Right lobe of liver (tissue), 6 donors: ENCODE measurements around the gene PITX2. TPM values are rescaled to one million over a fixed set of nuclear protein-coding genes. Genes with fewer than 3 reads are reported as not detected.

Experiments
- ATAC-seq, 4 donors: fragments of 200-7000 bp; cut with Tn5 transposase; one replicate each; pipeline ENCODE4 v1.9.1; 2020; ENCODE audit warnings: mild to moderate bottlenecking in 4 of 4, moderate library complexity in 4 of 4
- DNase-seq, 3 donors: peaks; one replicate each; pipeline ENCODE4 v3.0.0-alpha.2; 2020
- H3K27ac ChIP-seq, 3 donors: fragments of 200-600 bp; one replicate each; pipeline ENCODE4 v1.8.0; 2022
- H3K27me3 ChIP-seq, 2 donors: fragments of 200-600 bp; one replicate each; pipeline ENCODE4 v1.8.0; 2022
- H3K36me3 ChIP-seq, 4 donors: fragments of 200-600 bp; sonication (generic) in 1 of 4; one replicate each; pipeline versions ENCODE4 v1.5.1 to v1.8.0; 2017 to 2022; ENCODE audit warnings: control low read depth in 1 of 4
- H3K4me1 ChIP-seq, 4 donors: fragments of 200-600 bp; sonication (generic) in 1 of 4; one replicate each; pipeline versions ENCODE4 v1.5.1 to v1.8.0; 2017 to 2022; ENCODE audit warnings: control low read depth in 1 of 4
- H3K4me3 ChIP-seq, 3 donors: fragments of 200-600 bp; one replicate each; pipeline ENCODE4 v1.8.0; 2022
- H3K9me3 ChIP-seq, 4 donors: fragments of 200-600 bp; sonication (generic) in 1 of 4; one replicate each; pipeline versions ENCODE4 v1.5.1 to v1.8.0; 2017 to 2022; ENCODE audit warnings: control low read depth in 1 of 4
- POLR2A ChIP-seq: fragments of 450-650 bp; IDR thresholded peaks from one replicate; pipeline ENCODE4 v1.6.1; 2017; ENCODE audit warnings: antibody characterized with exemption, mild to moderate bottlenecking
- WGBS: methylation state at CpG from one replicate; pipeline ENCODE4 v1.1.6; 2018; ENCODE audit warnings: low coverage, low lambda C conversion rate; ENCODE audit not compliant: insufficient coverage; ENCODE audit errors: missing lambda C conversion rate; 5-methylcytosine and 5-hydroxymethylcytosine counted together
- intact Hi-C, 2 donors: fragments of 100-400 bp; cut with DNase I; formaldehyde crosslinking; loops; one replicate each; pipeline versions ENCODE4 v1.11.2 to v1.14.1; 2022
- long read RNA-seq: library from polyadenylated mRNA; unstranded; transcript quantifications from one replicate; pipeline ENCODE4 v2.0.0, GENCODE V29; 2019
- total RNA-seq, 6 experiments: library from RNA; depleted of rRNA in 2 of 6; stranded (reverse); fragments of >200 nt in 2 of 6; fragmentation: NEBNext Ultra II Directional in 3 of 6; extraction: Animal tissue kit (Norgen Biotek cat#: 25700) in 3 of 6; gene quantifications; one replicate each; pipeline versions ENCODE4 v1.1.0 to v1.2.4, GENCODE V29; 2016 to 2023
- TF ChIP-seq, protein P1 (sequence below), 4 donors: fragments of 200-600 bp in 3 of 4; fragments of 450-650 bp in 1 of 4; IDR thresholded peaks; one replicate each; pipeline versions ENCODE4 v1.5.1 to v1.8.0; 2016 to 2022; ENCODE audit warnings: antibody characterized with exemption in 4 of 4, mild to moderate bottlenecking in 2 of 4
- donor health status: DM: no; HTN: yes; CAD: no.
- donor health status: DM: no; HTN: no; CAD: no.
- donor health status: DM: no; HTN: no; CAD: no.
- donor health status: DM: no; HTN: yes; CAD: no.
- donor health status: DM: no; HTN: yes; CAD: no.

PITX2 gene
- total RNA-seq, result not detected
- long read RNA-seq, result 0 reads

DNA sequence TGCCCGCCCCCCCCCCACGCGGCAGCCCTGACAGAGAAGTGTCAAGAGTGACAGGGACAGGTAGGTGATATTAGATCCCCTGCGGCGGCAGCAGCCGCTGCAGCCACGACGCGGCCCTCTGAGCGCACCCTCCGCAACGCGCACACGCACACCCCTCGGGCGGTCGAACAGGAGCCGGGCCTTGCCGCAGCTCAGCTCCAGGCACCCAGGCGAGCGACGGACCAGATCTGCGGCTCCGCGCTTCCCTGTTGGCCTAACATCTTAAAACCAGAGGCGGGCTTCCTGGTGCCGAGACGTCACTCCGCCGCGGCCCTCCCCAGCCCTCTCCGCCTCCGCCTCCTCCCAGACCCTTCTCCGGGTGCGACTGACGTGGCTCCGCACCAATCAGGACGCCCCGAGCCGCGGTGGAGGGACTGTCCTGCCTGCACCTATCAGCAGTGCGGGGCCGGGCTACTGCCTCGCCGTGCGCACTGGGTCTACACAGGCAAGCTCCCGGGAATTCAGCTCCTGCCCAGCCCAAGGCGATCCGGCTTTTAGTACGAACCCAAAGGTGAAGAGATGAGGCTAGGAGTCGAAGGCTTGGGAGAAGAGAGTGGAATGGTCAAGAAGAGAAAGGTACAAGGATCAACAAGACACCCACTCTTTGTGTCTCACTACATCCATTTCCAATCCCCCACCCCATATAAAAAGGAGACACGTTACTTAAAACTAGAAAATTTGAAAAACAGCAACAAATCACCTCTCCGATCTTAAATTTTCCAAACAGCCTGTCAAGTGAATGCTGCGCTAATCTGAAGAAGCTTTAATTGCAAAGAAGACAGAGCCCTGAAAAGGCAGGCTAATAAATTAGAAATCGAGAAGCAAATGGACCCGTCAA lies at the start of gene PITX2:
Gene PITX2 (minus strand): TSS at position 237 of the 877 bp plus-strand sequence. CDS start 617 bp downstream, outside the sequence.
- TF ChIP-seq, protein P1, sequence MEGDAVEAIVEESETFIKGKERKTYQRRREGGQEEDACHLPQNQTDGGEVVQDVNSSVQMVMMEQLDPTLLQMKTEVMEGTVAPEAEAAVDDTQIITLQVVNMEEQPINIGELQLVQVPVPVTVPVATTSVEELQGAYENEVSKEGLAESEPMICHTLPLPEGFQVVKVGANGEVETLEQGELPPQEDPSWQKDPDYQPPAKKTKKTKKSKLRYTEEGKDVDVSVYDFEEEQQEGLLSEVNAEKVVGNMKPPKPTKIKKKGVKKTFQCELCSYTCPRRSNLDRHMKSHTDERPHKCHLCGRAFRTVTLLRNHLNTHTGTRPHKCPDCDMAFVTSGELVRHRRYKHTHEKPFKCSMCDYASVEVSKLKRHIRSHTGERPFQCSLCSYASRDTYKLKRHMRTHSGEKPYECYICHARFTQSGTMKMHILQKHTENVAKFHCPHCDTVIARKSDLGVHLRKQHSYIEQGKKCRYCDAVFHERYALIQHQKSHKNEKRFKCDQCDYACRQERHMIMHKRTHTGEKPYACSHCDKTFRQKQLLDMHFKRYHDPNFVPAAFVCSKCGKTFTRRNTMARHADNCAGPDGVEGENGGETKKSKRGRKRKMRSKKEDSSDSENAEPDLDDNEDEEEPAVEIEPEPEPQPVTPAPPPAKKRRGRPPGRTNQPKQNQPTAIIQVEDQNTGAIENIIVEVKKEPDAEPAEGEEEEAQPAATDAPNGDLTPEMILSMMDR (IDR thresholded peaks at IDR 0.05), result no peak
- no peak for TF ChIP-seq POLR2A
- intact Hi-C loops, result no loop called here
- Histone ChIP-seq H3K4me1 (peaks cover 0 to 26% (median 0%) of the 10 kb centered on the region in 4 donors), H3K27me3 (peaks cover 14 to 72% of the 10 kb centered on the region in 2 donors), H3K36me3 (no peaks in the 10 kb centered on the region), H3K4me3 (peak within 1 kb of the TSS; percentile 16 to 21 (median 18)), H3K9me3 (no peaks in the 10 kb centered on the region), H3K27ac (no peak within 1 kb of the TSS)
- ATAC-seq (peak; percentile 66 to 85 (median 77)), DNase-seq (peak in 2 of 3 donors; percentile 56 to 69)
- 7% methylated on average over 10 of the region's 56 CpGs for WGBS

DNA sequence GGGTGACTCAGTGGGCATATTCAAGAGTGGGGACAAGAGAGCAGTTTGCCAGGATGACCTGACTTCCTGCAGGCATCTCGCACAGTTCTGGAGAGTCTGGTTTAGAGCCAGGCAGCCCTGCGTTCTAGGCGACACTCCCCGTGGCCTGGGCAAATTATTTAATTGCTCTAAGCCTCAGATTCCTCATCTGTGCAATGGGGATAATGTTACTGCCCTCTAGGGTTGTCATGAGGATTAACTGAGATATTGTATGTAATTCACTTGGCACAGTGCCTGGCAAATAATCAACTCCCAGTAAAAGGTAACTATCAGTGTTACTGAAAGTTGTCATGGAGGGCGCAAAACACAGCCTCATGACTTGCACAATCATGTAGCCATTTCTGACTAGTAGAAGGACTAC lies 48.8 kb upstream of the PITX2 start:
- 84% methylated on average over 3 of the region's 5 CpGs for WGBS
- no peaks in the 10 kb centered on the region for H3K27me3 ChIP-seq
- H3K36me3 ChIP-seq, result no peaks in the 10 kb centered on the region
- ATAC-seq (no peak), DNase-seq (no peak)
- intact Hi-C loops, result no loop called here
- H3K27ac ChIP-seq, result no peak overlapping the region
- no peaks in the 10 kb centered on the region for H3K4me1 ChIP-seq
- no peaks in the 10 kb centered on the region for H3K9me3 ChIP-seq
- TF ChIP-seq, protein P1 (IDR thresholded peaks at IDR 0.05), result no peak
- no peak for TF ChIP-seq POLR2A
- no peak overlapping the region for H3K4me3 ChIP-seq

DNA sequence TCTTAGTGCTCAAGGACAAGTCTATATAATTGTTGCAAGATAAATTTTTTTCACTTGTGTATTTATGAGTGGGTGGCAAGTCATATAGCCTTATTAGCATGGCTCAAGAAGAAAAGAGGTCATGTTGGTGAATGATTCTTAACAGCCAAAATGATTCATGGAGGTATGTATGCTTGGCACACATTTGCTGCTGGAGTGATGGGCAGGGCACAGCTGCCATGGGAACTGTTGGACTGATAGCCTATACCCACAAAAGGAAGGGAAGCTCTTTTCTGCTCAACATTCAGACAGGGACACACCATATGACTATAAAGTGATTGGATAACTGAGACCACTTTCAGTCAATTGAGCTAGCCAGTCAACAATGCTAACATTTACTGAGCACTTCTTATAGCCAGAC lies 46.8 kb upstream of the PITX2 start:
- intact Hi-C loops, result no loop called here
- ATAC-seq (no peak), DNase-seq (no peak)
- H3K36me3 ChIP-seq, result no peaks in the 10 kb centered on the region
- no peaks in the 10 kb centered on the region for H3K9me3 ChIP-seq
- no peak overlapping the region for H3K4me3 ChIP-seq
- H3K4me1 ChIP-seq, result no peaks in the 10 kb centered on the region
- no peak overlapping the region for H3K27ac ChIP-seq
- H3K27me3 ChIP-seq, result no peaks in the 10 kb centered on the region
- TF ChIP-seq POLR2A, result no peak
- TF ChIP-seq, protein P1 (IDR thresholded peaks at IDR 0.05), result no peak

DNA sequence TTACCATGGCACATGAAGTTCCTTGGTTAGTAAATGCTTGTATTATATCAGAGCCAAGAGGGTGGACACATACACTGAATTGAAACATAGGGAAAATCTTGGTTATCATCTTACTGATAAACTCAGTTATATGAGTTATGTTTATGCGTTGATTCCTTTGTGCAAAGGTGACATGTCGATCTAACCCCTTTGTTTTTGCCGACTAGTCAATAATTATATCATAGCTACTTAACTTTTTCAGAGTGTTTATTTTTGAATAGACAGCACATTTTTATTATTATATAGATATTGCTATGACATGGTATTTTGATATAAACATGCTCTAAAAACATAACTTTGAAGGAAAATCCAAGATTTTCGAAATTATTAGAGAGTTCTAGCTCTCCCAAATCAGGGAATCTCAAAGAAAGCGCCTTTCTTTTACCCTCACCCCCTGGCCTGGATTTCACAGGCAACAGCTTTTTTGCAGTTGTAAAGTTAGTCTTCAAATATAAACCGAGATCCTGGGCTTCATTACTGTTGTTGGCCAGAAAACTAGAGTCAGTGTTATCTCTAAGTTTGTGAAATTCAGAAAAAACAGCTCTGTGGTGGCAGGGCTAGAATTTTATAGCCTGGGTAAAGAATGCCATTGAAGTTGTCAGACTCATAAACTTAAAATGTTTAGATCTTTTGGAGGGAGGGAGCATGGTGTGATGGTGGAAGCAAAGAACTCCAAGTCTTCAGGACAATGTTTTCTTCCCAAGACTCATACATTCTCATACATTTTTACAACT lies 45.8 kb upstream of the PITX2 start:
- Histone ChIP-seq H3K27me3 (no peaks in the 10 kb centered on the region), H3K36me3 (no peaks in the 10 kb centered on the region), H3K4me1 (no peaks in the 10 kb centered on the region), H3K9me3 (no peaks in the 10 kb centered on the region), H3K4me3 (no peak overlapping the region), H3K27ac (no peak overlapping the region)
- no peak for TF ChIP-seq POLR2A
- TF ChIP-seq, protein P1 (IDR thresholded peaks at IDR 0.05), result no peak
- intact Hi-C loops, result no loop called here
- whole genome bisulfite sequencing, result 37% methylated on average over 6 of the region's 6 CpGs
- ATAC-seq, result no peak
- DNase-seq, result no peak
